T-helper 2 cell treated with Interferon-gamma antibody and Interleukin-4, amounts not matched to agents 100 ng/mL and 5 ng/mL, for 36 hours (primary cell): Measurements from ENCODE around the gene EIF2A. TPM values are rescaled to one million over a fixed set of nuclear protein-coding genes. Genes with fewer than 3 reads are reported as not detected.

Experiments
- intact Hi-C: fragments of 100-400 bp; cut with micrococcal nuclease; formaldehyde crosslinking; loops from one replicate; pipeline ENCODE4 v1.15.1; 2023
- total RNA-seq: library from RNA; stranded (reverse); gene quantifications from 2 replicates; pipeline ENCODE4 v1.2.3, GENCODE V29; 2022

The EIF2A gene
- total RNA-seq, 1 donor from 2014 or later: 95.3 TPM

DNA sequence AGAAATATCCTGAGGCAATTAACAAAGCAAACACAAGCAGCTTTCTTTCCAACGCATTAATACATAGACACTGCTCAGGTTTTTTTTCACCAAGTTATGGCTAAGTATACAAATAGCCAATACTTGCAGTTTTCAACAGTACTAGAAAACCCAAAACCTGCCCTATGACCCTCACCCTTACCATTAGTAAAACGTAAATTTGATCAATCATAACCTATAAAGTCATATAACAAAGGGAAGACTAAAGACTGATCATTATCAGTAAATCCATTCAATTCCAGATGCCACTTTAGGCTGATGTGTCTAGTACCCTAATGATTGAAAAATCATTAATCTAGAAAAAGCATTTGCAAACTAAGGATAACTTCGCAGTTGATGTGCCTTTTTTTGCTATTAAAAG is 3.5 kb upstream of the EIF2A start:
- intact Hi-C loops: no loop called here

DNA sequence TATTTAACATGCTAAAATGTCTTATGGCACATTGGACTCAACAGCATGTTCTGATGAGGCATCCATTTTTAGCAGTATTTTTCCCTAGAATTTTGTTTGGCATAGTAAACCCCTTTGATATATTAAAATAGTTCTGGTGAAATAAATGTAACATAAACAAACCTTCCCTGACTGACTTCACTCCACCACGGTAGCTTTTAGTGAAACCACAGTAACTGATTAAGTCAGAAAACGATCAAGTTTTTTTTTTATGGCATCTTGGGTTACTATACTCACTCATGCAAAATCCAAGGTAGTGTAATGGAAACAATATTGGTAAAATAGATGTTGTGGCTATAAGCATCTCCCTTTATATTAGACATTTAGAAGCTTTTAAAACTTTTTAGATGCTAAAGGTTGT is 3.1 kb upstream of the EIF2A start:
- intact Hi-C loops: no loop called here

DNA sequence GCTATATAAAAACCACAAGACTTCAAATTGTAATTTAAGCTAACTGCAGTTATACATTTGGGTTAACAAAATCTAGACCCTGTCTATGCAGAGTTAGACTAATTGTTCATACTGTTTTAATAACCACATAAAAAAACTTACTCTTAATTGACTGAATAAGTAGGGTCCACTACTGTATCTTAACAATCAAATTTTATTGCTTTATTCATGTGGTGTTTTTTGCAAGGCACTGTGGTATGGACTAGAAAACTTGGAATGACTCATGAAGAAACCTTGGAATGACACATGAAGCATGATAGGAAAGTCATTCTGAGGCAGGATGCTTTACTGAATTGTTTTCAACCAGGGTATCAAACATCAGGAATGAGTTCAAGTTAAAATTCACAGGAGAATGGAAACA is 2.5 kb upstream of the EIF2A start:
- intact Hi-C loops: loop anchor here (2.0 kb wide), 1 partner anchor 15 kb away; no protein-coding TSS in a partner anchor

DNA sequence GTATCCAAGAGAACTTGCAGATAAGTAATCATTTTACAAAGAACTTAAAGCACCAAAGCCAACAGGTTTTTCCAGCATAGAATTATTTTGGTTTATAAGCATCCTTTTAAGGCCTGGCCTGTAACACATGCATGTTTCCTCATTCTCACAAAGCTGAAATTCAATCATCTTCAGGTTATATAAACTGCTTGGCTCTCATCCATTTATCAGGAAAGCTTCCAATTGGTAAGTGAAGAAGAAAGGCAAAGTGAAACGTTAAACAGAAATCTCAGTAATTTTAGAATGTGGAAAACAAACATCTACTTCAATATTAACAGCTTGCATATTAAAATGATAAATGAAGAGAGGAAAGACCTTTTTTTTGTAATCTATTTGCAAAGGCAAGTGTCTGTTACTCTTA is 1.9 kb upstream of the EIF2A start:
- intact Hi-C loops: loop anchor here (2.0 to 5.0 kb wide), 4 partner anchors 16 to 543 kb away; partner anchors contain the start of gene MED12L

DNA sequence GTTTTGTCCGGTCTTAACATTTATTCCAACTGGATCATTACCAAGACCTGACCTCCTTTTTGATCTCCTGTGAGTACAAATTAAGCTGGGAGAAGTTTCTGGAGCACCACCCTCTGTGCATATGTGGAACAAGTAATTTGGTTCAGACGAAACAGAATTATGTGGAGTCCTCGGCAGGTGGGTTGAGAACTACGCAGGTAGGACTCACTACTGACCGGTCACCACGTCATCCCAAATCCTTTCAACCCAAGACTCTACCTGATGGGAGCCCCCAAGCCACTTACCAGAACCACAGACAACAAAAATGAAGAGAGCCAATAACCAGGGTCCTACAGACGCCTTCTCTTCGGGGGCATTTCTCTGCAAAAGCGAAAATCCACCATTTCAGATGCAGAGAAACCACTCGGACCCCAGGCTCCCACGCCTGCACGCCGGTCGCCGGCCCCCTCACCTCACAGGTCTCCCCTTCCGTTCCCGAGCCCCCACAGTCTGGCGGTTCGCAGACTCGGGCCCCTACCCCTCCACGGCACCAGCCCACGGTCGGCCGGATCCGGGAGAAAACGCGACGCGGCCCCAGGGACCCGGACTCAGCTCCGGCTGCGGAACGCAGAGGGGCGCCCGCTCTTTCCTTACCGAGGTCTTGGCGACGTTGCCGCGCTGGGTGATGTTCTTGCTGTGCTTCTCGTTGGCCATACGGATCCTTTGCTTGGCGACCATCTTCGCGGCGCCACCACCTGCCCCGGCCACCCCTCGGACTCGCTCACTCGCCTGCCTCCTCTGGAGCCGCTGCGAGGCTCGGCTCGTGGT is 965 bp upstream of the EIF2A start:
- intact Hi-C loops: loop anchor here (1.0 to 5.0 kb wide), 12 partner anchors 17 to 733 kb away; partner anchors contain the start of genes ERICH6, GPR171, MED12L and SELENOT

DNA sequence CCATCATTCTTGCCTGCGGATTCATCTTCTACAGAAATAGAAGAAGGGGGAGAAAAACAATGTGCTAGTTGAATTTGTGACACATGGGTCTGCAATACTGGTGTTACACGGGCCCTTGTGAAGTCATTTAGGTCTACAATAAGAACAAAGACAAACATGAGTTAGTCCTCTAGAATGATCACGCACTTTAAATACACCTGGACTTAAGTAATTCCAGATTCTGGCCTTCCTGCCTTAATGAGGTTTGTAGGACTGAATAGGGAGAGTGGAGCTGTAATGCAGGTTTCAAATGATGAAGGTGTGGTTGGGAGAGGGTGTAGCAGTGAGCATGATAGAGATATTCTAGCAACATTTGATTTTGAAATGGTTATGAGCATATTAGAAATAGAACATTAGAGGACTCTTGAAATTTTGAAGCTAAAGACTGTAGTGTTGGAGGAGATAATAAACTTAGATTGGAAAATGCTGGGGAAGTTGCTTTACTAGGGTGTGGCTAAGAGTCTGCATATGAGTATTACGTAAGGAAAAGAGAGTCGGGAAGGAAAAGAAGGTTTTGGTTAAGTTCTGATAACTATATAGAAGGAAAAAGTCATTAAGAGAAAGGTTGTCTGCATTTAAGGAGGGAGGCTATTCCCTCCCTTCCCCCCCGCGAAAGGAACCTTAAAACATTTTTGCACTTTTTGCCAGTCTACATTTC is 606 bp downstream of the EIF2A start:
- intact Hi-C loops: loop anchor here (2.0 to 5.0 kb wide), 4 partner anchors 36 to 540 kb away; partner anchors contain the start of gene MED12L

DNA sequence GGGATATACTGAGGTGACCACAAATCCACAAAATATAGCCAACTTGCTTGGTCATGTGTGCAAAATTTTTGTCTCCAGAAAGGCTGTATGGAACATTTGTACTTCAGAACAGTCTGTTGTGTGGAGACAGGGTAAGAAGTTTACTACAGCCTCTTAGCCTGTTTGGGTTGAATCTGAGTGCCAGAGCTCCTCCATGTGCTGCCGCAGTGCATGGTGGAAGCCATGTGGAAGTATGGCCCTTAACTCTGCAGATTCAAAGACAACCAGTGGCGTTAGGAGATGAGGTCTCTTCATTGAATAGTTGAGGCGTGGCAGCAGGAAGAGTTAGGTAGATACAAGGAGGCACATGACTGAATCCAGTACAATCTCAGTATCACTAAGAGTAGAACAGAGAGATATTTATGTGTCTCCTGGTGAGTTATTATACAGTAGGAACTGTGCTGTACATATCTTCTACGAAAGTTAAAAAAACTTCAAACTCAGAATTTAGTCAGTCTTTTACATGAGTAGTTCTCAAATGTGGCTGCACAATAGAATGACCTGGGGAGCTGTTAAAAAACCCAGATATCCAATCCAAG is 9.4 kb downstream of the EIF2A start:
- intact Hi-C loops: no loop called here

DNA sequence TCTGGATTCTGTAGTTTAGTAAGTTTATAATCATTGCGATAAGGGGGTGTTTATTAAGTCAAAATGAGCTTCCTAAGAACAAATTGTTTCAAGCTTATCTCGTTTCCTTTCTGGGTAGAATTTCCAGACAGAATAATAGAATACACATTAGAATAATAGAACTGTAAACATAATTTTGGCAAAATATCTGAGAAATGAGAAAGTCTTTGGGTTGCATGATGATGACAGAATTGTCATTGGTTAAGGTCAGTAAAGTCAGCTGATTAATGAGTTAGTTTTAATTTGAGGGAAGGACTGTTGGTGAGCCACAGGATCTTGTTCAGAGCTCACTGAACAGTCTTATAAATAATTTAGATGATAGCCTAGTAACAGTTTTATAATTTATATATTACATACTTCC is 10.2 kb downstream of the EIF2A start:
- intact Hi-C loops: no loop called here

DNA sequence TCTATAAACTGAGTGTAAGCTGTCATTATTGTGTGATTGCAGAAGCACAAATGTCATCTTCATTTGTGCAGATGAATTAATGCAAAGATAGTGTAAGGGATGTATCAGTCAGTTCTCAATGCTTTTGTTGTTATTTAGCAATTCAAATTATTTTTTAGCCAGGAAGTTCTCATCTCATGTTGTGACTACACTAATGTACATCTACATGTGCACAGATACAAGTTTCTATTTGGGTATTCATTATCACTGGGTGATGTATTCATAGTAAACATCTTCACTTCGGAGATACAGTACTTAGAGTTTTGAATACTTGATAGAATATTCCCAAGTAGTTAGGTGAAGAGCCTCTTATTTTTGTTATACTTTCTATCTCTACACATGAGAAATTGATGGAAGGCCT is 11.1 kb downstream of the EIF2A start:
- intact Hi-C loops: no loop called here

DNA sequence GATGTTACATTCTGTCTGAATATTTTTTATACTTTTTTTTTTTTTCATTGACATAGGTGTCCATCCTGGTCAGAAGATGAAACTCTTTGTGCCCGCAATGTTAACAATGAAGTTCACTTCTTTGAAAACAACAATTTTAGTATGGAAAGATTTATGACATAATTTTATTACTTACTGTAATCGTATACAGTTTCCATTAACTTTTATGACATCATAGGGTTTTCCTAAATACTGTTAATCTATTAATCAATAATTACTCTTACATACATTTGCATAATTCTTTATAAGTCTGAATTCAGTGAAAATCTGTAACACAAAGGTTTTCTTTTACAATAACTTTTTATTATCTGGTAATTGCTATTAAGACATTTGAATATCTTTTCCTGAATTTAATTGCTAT is 17.7 kb downstream of the EIF2A start:
- intact Hi-C loops: no loop called here

DNA sequence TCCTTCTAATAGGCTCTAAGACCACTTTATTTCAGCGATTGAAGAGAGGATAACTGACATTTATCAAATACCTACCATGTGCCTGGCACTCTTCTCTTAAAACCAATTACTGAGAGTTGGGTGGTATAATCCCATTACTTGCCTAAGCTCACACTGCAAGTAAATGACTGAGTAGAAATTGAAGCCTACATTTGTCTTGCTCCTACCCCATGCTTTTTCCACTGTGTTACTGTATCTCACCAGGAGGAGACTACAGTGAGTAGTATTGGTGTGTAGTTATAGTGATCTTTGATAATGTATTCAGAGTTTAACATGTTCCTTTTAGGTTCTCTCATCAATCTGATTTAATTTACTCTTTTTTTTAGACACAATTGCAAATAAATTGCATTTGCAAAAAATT is 20.7 kb downstream of the EIF2A start:
- intact Hi-C loops: no loop called here

DNA sequence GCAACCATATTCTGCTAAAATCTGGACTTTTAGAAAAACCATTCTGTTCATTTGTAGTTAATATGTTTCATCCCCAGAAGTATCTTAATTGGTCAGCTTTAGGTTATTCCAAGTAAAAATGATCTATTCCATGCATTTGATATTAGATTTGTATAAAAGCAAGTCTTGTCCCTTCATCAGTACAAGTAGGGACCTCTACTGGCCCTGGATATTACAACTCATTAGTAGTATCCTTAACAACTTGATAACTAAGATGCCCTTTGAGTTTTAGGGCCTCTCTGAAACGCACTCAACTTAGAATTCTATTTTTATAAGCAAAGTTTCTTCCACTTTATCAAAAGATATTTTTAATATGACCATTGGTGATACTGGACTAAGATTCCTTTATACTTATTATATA is 31.3 kb downstream of the EIF2A start:
- intact Hi-C loops: no loop called here

DNA sequence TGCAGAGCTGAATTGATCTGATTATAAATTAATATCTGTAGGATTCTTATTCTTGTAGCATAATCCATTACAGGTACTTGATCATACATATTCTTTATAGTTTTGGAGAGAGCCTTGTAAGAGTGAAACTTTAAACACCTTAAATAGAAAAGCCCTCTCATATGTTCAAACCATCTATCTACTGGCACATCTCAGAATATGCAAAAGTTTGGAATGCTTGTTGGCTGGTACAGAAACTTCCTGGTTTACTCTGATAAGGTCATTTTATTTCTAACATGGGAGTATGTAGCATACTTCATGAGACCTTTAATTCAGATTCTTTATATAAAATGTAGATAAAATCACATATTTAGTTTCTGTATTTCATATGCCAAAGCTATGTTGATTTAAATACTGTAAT is 34.6 kb downstream of the EIF2A start:
- intact Hi-C loops: no loop called here

DNA sequence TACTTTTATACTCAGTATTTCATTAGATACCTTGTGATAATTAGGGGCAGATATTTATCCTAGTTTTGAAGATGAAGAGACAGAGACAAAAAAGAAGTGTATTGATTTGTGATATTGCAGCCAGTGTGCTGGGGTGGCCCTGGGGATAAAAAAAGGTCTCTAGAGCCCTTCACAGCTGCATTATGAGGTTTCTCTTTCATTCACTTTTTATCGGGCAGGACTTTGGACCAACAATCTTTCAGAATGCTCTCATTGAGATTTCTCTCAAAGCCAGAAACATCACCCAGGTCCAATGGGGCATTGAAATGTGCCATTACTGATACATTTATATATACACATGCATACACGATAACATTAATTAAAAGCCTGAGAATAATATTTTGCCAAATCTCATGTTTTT is 36.0 kb downstream of the EIF2A start:
- intact Hi-C loops: loop anchor here (2.0 kb wide), 2 partner anchors 20 to 36 kb away; partner anchors contain the start of genes EIF2A, SELENOT and SERP1

DNA sequence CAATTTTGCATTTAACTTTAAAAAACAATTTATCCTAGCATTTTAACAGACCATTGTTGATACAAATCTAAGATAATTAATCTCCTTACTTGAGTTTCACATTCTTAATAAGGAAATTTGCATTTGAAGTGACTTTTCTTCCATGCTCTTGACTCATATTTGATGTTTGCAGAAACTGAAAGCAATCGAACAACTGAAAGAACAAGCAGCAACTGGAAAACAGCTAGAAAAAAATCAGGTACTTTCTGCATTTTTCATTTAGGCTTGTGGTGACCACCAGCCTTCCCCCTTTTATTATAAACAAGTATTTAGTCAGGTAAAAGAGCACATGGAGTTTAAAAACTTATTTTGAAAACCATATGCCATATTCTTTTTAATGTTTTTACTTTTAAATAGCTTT is 36.4 kb downstream of the EIF2A start:
- intact Hi-C loops: loop anchor here (2.0 kb wide), 2 partner anchors 20 to 36 kb away; partner anchors contain the start of genes EIF2A, SELENOT and SERP1

DNA sequence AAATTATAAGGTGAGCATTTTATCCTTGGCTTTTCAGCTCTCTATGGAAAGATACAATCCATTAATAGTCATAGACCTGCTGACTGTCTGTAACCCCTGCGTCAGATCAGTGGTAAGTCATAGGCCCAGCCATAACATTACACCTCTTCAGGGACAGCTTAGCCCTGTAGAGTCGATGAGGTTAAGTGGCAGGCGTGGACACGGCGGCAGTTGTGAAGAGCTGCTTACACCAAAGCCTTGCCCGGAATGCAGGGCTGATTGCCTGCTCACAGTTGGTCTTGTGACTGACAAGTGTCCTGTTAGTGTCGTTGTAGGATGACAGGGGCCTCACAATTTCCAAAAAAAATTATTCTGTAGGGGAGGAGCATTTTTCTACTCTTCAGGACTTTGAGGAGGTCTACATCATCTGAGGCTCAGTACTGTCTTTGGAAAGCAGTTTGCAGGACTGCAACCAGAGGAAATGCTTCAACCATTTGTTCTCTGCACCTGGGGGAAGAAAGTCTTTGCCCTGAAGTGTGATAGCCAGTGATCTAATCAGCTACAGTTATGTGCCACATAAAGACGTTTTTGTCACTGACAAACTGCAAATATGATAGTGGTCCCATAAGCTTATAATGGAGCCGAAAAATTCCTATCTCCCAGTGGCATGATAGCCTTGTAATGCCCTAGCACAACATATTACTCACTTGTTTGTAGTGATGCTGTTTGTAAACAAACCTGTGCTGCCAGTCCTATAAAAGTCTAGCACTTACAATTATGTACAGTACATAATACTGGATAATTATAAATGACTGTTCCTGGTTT is 41.6 kb downstream of the EIF2A start:
- intact Hi-C loops: no loop called here

DNA sequence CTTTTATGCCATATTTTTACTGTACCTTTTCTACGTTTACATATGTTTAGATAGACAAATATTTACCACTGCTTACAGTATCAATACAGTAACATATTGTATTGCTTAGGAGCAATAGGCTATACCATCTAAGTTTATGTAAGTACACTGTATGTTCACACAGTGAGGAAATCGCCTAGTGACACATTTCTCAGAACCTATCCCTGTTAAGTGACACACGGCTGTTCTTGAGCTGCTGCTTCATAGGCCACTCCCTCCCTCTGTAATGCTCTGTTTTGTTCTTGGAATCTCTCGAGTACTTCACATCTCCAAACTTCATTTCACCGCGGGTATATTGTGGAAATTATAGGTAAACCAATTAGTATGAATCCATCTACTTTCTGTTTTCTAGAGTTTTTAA is 43.2 kb downstream of the EIF2A start:
- intact Hi-C loops: no loop called here

DNA sequence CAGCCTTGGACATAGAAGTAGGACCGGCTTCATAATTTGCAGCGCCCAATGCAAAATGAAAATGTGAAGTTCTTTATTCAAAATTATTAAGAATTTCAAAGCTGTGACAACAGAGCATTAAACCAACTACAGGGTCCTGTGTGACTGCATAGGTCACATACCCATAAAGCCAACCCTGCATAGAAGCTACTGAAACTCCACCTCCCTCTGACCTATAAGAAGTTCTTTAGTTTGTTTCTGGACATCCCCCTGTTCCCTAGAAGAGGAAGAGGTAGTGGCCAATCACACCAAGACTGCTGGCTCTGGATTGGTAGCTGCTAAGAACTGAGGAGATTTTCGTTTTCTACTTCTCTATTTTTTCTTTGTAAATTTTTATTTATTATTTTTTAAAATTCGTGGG is 47.6 kb downstream of the EIF2A start:
- intact Hi-C loops: no loop called here

DNA sequence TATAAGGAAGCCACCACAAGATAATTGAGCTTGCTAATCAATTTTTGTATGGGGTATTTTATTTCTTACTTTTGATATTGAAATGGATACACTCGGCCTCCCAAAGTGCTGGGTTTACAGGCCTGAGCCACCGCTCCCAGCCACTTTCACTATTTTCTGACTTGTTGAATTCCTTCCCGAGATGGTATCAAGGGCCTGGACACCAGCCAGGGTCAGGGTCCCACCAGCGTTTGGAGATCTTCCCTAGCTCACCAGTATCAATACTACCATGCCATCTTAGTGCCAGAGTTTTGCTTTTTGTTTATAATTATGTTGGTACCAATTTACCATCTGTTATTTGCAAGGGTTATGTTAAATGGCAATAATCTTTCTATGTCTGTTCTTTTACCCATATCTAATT is 51.1 kb downstream of the EIF2A start:
- intact Hi-C loops: no loop called here

DNA sequence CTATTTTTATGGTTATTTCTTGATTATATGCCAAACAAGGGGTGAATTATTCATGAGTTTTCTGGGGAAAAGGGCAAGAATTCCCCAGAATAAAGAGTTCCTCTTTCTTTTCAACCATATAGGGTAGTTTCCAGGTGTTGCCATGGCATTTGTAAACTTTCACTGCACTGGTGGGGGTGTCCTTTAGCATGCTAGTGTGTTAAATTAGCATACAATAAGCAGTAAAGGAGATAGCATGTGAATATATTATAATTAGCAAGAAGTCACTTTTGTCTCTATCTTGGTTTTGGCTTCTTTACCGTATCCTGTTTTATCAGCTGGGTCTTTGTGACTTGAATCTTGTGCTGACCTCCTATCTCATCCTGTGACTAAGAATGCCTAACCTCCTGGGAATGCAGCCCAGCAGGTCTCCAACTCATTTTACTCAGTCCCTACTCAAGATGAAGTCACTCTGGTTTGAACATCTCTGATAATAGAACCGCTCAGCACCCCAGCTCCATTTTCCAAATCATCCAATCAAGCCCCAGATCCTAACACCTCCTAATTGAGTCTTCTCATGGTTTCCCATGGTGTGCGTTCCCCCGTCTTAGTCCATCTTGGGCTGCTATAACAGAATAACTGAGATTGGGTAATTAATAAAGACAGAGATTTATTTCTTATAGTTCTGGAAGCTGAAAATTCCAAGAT is 53.2 kb downstream of the EIF2A start:
- intact Hi-C loops: loop anchor here (10.0 kb wide), 1 partner anchor 485 kb away; the partner anchor contains the start of gene MED12L
